Smooth muscle cell (in vitro differentiated cells): ENCODE data around the gene ENDOG. TPM values are rescaled to one million over a fixed set of nuclear protein-coding genes. Genes with fewer than 3 reads are reported as not detected.

ENCODE experiments used
- DNase-seq: peaks from one replicate; lab custom pipeline; 2025; ENCODE audit not compliant: unreplicated experiment; lab: John Stamatoyannopoulos, UW
- H2AFZ ChIP-seq: fragments of 200-600 bp; sonication (generic); 2 replicates; pipeline ENCODE4 v1.6.0; 2016; ENCODE audit warnings: antibody characterized with exemption, low read depth, mild to moderate bottlenecking
- H3F3A ChIP-seq: fragments of 200-600 bp; sonication (generic); 2 replicates; pipeline ENCODE4 v1.6.0; 2017; ENCODE audit warnings: antibody characterized with exemption, low read depth
- H3K27ac ChIP-seq: fragments of 200-600 bp; sonication (generic); 2 replicates; pipeline ENCODE4 v1.5.1; 2016; ENCODE audit warnings: low read depth, mild to moderate bottlenecking
- H3K27me3 ChIP-seq: fragments of 200-600 bp; sonication (generic); 2 replicates; pipeline ENCODE4 v1.6.1; 2016; ENCODE audit warnings: low read depth, mild to moderate bottlenecking
- H3K36me3 ChIP-seq: fragments of 200-600 bp; sonication (generic); 2 replicates; pipeline ENCODE4 v1.5.1; 2016; ENCODE audit warnings: low read depth
- H3K4me1 ChIP-seq: fragments of 200-600 bp; sonication (generic); 2 replicates; pipeline ENCODE4 v1.5.1; 2016; ENCODE audit warnings: low read depth
- H3K4me2 ChIP-seq: fragments of 200-600 bp; sonication (generic); 2 replicates; pipeline ENCODE4 v1.6.0; 2016; ENCODE audit warnings: mild to moderate bottlenecking
- H3K4me3 ChIP-seq: fragments of 200-600 bp; sonication (generic); 2 replicates; pipeline ENCODE4 v1.5.1; 2016; ENCODE audit warnings: mild to moderate bottlenecking
- H3K79me2 ChIP-seq: fragments of 200-600 bp; sonication (generic); 2 replicates; pipeline ENCODE4 v1.6.0; 2016; ENCODE audit warnings: low read depth, mild to moderate bottlenecking
- H3K9ac ChIP-seq: fragments of 200-600 bp; sonication (generic); 2 replicates; pipeline ENCODE4 v1.6.0; 2016; ENCODE audit warnings: low read depth
- H3K9me3 ChIP-seq: fragments of 200-600 bp; sonication (generic); replicated peaks from 2 replicates; pipeline ENCODE4 v1.5.1; 2016; ENCODE audit warnings: low read depth
- H4K20me1 ChIP-seq: fragments of 200-600 bp; sonication (generic); 2 replicates; pipeline ENCODE4 v1.6.0; 2016; ENCODE audit warnings: low read depth
- WGBS: methylation state at CpG from one replicate; pipeline ENCODE4 v1.1.7; 2016; ENCODE audit warnings: low lambda C conversion rate; 5-methylcytosine and 5-hydroxymethylcytosine counted together
- polyA plus RNA-seq: library from polyadenylated mRNA; unstranded; fragments of >200 nt; fragmentation: Nextera tagmentation; extraction: Ambion mirVana; gene quantifications from 2 replicates; pipeline ENCODE4 v1.2.1, GENCODE V29; 2016
- total RNA-seq: library from RNA; depleted of rRNA; stranded (reverse); fragments of >200 nt; gene quantifications from 2 replicates; pipeline ENCODE4 v1.2.3, GENCODE V29; 2014
- TF ChIP-seq, protein P1 (sequence below): fragments of 200-600 bp; sonication (generic); IDR thresholded peaks from 2 replicates; pipeline ENCODE4 v1.5.1; 2017; ENCODE audit warnings: borderline replicate concordance, mild to moderate bottlenecking, antibody characterized with exemption; ENCODE audit not compliant: insufficient read depth, poor library complexity, severe bottlenecking

Gene ENDOG
- total and polyA plus RNA-seq, 2 experiments from 2014 or later = 18.4 to 30.5 TPM

DNA sequence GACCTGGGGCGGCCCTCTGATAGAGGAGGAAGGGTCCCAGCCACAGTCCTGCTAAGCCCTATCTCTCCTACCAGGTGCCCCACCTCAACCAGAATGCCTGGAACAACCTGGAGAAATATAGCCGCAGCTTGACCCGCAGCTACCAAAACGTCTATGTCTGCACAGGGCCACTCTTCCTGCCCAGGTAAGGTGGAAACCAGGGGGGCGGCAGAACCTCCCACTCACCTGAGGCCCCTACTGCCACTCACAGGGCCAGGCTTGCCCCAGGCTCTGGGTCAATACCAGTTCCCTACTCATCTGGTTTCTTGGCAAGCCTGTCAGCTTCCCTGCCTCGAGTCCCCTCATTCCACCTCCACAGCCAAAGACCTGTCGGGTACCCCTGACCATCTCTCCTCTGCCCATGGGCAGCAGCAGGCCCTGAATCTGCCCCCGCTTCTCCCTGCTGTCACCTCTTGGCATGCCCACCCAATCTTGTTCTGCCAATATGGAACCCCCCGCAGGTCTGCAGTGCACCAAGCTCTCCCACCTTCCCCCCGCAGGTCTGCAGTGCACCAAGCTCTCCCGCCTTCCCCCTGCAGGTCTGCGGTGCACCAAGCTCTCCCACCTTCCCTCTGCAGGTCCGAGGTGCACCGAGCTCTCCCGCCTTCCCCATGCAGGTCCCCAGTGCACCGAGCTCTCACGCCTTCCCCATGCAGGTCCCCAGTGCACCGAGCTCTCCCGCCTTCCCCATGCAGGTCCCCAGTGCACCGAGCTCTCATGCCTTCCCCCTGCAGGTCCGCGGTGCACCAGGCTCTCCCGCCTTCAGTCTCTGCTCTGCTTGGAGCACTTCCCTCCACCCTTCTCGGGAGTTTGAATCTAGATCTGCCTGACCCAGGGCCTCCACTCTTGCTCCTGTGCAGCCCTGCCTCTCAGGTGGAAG, 2.6 kb downstream of the ENDOG start:
- Histone ChIP-seq H3K4me1 (peaks cover 3% of the 10 kb centered on the region), H3K9me3 (no peaks in the 10 kb centered on the region), H3K4me2 (no peak overlapping the region), H3K36me3 (no peaks in the 10 kb centered on the region), H3K79me2 (no peaks in the 10 kb centered on the region), H4K20me1 (no peaks in the 10 kb centered on the region), H3K4me3 (no peak overlapping the region), H3K9ac (no peak overlapping the region), H3K27ac (no peak overlapping the region), H2AFZ (no peak overlapping the region), H3K27me3 (no peaks in the 10 kb centered on the region), H3F3A (no peaks in the 10 kb centered on the region)
- WGBS = 95% methylated on average over 24 of the region's 24 CpGs
- TF ChIP-seq, protein P1, sequence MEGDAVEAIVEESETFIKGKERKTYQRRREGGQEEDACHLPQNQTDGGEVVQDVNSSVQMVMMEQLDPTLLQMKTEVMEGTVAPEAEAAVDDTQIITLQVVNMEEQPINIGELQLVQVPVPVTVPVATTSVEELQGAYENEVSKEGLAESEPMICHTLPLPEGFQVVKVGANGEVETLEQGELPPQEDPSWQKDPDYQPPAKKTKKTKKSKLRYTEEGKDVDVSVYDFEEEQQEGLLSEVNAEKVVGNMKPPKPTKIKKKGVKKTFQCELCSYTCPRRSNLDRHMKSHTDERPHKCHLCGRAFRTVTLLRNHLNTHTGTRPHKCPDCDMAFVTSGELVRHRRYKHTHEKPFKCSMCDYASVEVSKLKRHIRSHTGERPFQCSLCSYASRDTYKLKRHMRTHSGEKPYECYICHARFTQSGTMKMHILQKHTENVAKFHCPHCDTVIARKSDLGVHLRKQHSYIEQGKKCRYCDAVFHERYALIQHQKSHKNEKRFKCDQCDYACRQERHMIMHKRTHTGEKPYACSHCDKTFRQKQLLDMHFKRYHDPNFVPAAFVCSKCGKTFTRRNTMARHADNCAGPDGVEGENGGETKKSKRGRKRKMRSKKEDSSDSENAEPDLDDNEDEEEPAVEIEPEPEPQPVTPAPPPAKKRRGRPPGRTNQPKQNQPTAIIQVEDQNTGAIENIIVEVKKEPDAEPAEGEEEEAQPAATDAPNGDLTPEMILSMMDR = no peak
- DNase-seq = no peak

DNA sequence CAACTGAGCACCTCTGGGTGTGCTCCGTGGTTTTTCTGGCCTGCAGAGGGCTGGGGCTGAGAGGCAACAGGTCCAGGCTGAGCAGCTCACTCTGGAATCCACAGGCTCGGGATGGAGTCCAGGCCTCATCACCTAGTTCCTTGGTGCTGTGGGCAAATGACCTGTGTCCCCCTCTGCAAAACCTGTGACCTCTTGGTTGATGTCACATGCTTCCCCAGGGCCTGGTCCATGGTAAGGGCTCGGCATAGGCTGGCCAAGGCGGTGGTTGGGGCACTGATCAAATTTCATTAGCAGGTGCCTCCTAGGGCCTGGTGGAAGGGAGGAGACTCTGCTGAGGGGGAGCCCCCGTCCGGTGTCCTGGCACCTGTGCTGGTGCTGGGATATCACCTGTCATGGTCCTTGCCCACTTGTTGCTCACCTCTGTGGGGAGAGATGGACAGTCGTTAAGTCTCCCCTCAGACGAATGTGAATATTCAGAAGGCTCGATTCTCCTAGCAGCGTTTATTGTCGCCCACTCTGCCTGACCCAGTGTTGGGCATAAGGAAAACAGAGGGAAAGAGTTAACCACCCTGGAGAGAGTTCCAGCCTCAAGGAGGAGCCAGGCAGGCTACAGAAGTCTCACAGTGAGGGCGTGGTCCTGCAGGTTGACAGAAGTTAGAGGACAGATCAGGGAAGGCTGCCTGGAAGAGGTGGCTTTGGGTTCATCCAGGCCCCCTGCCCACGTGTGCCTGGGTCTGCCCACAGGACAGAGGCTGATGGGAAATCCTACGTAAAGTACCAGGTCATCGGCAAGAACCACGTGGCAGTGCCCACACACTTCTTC, 3.5 kb downstream of the ENDOG start:
- no peak overlapping the region for H2AFZ ChIP-seq

DNA sequence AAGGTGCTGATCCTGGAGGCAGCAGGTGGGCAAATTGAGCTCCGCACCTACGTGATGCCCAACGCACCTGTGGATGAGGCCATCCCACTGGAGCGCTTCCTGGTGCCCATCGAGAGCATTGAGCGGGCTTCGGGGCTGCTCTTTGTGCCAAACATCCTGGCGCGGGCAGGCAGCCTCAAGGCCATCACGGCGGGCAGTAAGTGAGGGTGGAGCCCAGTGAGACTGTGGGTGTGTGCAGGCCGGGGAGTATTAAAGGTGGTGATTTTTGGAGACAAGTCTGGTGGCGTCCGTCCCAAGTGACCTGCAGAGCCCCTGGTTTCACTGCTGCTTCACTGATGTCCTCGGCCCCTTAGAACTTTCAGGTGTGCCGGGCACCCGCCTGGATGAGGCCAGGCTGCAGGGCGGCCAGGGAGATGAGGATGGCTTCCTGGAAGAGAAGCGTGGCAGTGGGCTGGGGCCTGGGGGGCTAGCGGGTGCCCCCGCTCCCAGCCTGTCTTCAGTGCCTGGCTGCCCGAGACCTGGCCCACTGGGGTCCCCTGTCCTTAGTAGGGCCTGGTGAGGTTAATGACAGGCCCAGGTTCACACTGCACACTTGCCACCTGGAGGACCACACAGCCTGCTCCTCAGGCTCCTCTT, 4.2 kb downstream of the ENDOG start:
- Histone ChIP-seq H3K27ac (no peak overlapping the region), H2AFZ (no peak overlapping the region), H3K27me3 (no peaks in the 10 kb centered on the region), H3K36me3 (no peaks in the 10 kb centered on the region), H3K9me3 (no peaks in the 10 kb centered on the region), H4K20me1 (no peaks in the 10 kb centered on the region), H3K79me2 (no peaks in the 10 kb centered on the region), H3F3A (no peaks in the 10 kb centered on the region), H3K9ac (no peak overlapping the region), H3K4me1 (peaks cover 3% of the 10 kb centered on the region), H3K4me3 (no peak overlapping the region), H3K4me2 (no peak overlapping the region)
- no peak for DNase-seq
- TF ChIP-seq, protein P1 = no peak
- WGBS = 97% methylated on average over 22 of the region's 22 CpGs

More for the DNA sequence above, 3.5 kb downstream of the ENDOG start:
- H3K4me3 ChIP-seq = no peak overlapping the region
- no peak overlapping the region for H3K9ac ChIP-seq
- DNase-seq = no peak
- H3K36me3 ChIP-seq = no peaks in the 10 kb centered on the region
- no peaks in the 10 kb centered on the region for H3K9me3 ChIP-seq
- TF ChIP-seq, protein P1 = no peak
- no peaks in the 10 kb centered on the region for H3K27me3 ChIP-seq
- H3K4me2 ChIP-seq = no peak overlapping the region
- no peak overlapping the region for H3K27ac ChIP-seq
- peaks cover 3% of the 10 kb centered on the region for H3K4me1 ChIP-seq
- no peaks in the 10 kb centered on the region for H4K20me1 ChIP-seq
- H3F3A ChIP-seq = no peaks in the 10 kb centered on the region
- 89% methylated on average over 16 of the region's 16 CpGs for WGBS
- H3K79me2 ChIP-seq = no peaks in the 10 kb centered on the region
